Activated gamma-delta T cell treated with Interleukin-2 at 50 U/mL for 16 hours (primary cell): Measurements from ENCODE around the gene TMEM229B.

Source experiments
- DNase-seq: peaks from one replicate; pipeline ENCODE4 v3.0.0-alpha.2; 2020

TMEM229B gene

DNA sequence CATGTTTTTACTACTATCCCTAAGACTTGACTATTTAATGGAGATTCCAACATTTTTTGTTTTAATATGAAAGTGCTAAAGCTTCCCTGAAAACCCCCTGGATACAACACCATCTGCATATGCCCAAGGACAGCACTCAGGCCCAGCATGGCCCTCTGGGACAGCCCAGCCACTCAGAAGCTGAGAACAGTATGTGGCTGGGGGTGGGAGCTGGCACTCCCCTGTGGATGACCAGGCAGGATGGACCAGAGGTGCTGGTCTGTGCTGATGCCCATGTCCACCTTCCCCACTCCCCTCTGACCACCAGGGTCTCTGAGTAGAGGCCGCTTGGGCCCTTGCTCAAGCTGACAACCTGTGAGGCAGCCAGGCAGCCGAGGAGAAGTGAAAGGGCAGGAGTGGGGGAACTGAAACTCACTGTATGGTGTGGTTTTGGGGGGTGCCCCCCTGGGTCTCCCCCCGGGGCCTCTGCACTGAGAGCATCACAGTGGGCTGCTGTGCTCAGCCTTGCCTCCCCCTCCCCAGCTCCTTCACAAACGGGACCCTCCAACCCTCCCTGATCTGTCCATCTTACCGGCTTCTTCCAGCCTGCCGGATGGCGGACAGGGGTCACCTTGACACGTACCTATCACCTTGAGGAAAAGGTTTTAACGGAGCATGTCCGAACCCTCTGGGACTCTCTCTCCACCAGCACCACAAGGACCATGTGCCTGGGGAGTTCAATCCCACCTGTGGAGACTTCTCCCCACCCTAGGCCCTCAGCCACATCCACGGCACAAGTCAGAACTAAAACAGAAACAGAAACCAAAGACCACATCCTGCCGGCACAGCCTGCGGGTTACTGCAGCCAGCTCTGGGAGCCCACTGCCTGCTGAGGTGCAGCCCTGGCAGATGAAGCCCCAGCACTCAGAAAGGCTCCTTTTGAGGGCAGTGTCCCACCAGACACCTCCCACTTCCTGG is at the start of gene TMEM229B:
Gene TMEM229B (minus strand): TSS at position 785 of the 957 bp plus-strand sequence. CDS start 14,798 bp downstream, outside the sequence.
- DNase-seq: peak; percentile 77

DNA sequence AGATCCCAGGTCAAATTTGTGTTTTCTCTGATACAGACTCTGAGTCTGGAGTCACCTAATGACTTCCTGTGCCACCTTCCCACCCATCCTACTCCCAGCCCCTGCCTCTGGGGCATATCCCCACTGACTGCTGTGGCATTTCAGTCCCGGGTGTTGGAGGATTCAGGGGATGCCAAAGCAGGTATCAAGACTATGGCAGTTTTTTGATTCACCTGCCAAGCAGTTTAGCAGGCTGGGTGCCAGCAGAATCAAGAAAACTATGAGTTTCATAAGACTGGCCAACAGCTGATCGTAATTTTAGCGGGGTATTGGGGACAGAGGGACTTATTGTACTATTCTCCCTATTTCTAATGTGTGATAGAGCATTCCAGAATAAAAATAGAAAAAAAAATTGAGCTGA is 49.2 kb upstream of the TMEM229B start:
- no peak for DNase-seq

DNA sequence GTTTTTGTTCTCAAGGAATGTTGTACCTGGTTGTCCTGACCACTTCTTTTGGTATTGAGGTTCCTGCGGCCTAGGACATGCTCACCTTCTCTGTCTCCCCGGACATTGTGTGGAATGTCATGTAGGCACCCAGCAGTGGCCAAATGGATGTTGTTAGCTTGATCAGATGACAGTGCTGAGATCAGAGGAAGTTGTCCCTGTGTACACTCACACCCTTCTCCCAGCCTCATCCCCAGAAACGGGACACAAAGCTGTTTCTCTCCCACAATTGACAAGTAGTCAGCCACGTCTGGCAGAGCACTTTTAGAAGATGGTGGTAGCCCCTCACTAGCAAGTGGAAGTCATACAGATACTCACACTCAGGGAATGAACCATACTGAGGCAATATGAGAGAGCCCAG is 47.6 kb upstream of the TMEM229B start:
- no peak for DNase-seq

DNA sequence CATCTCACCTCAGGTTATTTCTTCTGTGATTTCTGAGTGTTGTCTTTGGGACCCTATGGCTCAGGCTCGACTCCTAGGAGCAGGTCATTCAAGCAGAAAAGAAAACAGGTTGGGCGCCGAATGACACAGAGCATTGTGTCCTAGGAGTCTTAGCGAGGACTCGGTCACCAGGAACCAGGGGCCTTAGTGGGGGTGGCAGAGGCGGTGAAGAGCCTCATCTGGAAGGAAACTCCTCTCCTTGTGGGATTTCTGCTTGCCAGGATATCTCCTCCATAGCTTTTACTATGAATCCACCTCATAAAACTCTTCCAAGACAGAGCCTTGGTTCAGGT is 45.2 kb upstream of the TMEM229B start:
- no peak for DNase-seq

DNA sequence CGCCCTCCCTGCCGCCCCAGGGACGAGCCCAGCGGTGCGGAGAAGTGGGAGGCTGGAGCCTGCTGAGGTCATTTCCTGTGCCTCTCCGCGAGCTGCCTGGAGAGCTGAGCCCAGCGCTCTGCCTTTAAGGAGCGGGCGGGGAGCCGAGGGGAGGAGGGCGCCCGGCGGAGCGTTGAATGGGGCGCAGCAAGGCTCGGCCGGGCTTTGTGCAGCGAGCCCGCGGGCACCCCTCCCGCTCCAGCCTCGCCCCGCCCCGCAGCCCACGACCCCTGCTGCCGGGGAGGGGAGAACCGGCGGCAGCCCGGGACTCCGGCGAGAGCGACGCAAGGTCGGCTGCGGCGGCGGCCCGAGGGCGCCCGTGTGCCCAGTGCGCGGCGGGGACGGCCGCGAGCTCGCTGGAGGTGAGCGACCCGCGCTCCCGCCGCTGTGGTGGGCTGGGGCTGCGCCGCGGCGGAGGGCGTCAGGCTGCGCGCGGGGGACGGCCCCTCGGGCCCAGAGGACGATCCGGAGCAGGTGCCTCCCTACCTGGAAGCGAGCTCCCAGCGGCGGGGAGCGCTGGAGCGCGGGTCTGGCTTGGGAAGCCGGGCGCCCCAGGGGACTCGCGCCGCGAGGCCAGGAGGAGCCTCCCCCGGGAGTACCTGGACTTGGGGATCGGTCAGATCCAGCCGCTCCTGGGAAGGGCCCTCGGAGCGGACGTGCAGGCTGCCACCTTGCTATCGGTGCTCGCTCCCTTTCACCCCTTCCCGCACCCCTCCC is 44.7 kb upstream of the TMEM229B start, which contains the start of gene PLEKHH1:
Gene PLEKHH1 (plus strand): TSS at position 293 of the 756 bp plus-strand sequence. CDS start 8,578 bp downstream, outside the sequence.
- DNase-seq: peak; percentile 28

DNA sequence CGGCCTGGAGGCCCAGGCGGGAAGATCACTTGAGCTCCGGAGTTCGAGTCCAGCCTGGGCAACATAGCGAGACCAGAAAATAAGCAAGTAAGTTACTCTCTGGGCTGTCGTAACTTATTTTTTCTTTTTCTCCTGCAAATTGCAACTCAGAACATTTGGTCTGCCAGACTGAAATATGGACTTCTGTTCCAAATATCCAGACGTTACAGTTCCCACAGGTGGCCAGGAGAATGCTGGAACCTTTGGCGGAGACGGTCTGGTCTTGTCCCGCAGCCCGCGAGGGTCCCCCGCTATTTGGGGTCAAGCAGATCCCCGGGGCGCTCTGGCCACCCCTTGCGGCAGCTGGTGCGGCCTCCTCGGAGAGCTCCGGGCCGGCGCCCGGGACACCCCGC is 44.1 kb upstream of the TMEM229B start:
- DNase-seq: no peak

DNA sequence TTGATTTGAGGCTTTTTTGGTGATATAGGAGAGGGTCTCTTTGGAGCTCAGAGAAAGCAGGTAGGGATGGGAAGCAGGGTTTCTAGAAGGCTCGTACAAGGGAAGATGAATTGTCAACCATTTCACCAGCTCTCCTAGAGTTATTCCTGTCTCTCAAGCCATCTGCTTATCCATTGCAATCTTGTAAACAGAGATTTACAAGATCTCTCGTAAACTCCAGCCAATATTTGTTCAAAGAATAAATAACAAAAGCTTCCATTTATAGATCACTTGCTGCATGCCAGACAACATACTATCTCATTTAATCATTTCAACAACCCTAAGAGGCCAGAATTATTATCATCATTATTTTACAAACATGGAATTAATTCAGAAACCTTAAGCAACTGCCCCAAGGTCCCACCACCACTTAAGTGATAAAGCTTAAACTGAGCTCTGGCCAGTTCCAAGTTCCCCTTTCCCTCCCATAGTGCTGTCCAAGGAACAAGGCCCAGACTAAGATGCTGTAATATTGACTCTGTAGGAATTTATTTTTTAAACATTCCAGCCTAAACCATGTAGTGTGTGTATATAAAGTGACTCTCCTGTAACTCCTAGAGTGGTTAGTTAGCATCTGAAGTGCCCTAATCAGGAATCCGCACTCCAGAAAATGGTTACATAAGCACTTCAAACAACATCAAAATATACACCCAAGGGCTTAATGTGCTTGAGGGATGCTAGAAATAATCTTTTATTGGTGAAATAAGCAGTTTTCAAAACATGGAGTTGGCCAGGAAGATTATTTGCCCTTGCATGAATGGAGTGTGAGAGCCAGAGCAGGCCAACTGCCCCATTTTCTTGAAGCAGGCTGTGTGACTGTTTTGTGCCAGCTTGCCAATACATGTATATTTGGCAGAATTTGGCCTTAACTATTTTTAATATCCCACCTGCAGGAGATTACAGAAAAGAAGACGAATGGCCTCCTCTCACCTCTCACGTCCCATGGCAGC is 41.7 kb upstream of the TMEM229B start:
- DNase-seq: no peak

DNA sequence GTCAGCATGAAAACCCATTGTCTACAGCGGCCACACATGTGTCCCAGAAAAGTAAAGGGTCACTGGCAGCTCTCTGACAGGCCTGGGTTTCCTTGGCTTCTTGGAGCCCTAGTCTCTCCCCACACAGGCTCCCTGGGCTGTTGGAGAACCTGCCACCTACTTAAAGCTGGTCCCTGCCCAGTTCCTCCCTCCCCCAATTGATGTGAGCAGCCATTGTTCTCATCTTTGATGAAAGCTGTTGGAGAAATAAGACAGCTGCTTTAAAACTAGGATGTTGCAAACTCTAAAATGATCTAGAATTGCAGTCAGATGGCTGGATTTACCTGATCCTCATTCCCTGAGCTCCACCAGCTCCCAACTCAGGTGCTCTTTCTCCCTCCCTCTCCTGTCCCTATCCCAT is 39.8 kb upstream of the TMEM229B start:
- DNase-seq: no peak

DNA sequence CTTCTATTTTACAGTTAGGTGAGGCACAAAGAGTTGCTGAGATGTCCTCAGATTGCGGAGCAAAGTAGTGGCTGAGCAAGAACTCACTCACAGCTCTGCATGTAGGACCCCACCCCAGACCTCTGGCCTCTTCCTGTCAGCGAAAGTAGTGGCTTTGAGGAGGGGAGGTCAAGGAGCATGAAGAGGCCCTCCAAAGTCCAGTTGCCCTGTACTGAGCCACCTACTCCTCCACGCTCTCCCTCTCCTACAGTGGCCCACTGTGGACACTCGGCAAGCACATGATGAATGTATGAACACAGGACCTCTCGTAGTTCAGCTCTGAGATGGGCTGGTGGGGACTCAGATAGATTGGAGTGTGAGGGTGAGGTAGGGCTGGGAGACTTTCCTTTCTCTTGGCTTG is 39.2 kb upstream of the TMEM229B start:
- DNase-seq: no peak

DNA sequence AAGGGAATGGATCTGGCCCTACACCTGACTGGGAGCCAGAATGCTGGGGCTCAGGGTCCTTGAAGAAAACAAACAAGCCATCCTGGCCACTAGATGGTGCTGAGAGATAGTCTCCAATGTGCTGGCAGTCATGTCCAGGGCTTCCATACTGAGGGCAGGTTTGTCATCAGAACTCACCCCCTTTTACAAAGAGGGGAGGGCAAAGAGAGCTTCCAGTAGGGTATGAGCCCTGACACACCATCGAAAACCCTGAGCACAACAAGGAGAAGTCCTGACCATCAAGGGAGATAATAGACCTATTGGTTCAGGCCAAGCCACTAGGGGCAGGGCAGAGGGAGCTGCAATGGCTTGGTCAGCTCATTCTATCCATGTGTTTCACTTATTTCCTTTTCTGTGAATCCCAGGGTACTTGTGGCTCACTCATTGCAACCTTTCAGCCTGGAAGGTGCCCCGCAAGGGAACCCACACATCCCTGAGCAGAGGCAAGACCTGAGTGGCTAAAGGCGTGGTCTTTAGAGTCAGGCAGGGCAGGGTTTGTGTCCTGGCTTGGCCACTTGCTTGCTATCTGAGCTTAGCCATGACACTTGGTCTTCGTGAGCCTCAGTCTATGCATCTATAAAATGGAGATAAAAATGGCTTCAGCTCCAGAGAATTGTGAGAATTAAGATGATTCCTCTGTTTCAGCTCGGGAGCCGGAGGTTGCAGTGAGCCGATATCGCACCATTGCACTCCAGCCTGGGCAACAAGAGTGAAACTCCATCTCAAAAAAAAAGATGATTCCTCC is 38.3 kb upstream of the TMEM229B start:
- DNase-seq: peak; percentile 38

DNA sequence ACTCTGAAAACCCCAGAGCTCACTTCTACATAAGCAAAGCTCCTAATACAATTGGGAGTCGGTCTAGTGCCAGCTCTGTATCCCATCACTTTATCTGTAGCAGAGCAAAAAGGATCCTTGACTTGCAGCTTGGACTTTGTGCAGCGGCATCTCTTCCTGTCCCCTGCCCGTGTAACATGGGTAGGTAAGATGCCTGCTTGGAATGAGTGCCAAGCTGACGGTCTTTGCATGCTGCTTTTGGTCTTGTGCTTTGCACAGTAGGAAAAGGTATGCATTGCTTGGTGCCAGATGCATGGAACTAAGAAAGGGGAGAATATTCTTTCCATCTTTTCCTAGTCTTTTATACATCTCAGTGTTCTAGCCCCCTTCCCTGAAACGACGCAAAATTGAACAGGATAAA is 37.7 kb upstream of the TMEM229B start:
- no peak for DNase-seq

DNA sequence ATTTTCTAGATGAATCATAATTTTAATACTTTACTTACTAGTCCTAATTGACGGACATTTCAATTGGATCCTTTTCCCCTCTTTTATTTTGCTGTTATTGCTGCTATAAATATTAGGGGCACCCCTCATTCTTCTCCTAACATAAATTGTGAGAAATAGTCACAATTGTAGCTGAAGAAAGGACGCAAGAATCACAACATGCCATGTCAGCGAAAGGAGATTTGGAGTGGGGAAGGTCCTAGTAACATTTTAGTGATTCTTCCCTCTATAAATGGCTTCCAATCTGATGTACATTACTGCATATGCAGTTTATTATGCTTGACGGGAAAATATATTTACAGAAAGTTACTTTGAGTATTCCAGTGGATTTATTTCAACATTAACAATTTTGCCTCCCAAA is 36.9 kb upstream of the TMEM229B start:
- no peak for DNase-seq

DNA sequence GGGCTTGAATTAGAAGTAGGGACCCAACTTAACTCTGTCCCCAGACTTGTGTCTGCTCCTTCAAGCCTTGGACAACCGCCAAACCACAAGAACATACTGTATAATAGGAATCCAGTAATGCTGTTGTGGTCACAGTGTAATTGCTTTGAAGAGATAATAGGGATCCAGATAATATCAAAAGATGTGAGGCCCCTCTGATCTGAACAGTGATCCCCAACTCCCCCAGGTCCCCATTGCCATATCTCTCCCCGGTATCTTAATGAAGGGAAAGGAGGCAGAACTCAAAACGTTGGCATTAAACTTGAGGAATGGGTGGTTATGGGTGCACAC is 36.1 kb upstream of the TMEM229B start:
- DNase-seq: no peak

DNA sequence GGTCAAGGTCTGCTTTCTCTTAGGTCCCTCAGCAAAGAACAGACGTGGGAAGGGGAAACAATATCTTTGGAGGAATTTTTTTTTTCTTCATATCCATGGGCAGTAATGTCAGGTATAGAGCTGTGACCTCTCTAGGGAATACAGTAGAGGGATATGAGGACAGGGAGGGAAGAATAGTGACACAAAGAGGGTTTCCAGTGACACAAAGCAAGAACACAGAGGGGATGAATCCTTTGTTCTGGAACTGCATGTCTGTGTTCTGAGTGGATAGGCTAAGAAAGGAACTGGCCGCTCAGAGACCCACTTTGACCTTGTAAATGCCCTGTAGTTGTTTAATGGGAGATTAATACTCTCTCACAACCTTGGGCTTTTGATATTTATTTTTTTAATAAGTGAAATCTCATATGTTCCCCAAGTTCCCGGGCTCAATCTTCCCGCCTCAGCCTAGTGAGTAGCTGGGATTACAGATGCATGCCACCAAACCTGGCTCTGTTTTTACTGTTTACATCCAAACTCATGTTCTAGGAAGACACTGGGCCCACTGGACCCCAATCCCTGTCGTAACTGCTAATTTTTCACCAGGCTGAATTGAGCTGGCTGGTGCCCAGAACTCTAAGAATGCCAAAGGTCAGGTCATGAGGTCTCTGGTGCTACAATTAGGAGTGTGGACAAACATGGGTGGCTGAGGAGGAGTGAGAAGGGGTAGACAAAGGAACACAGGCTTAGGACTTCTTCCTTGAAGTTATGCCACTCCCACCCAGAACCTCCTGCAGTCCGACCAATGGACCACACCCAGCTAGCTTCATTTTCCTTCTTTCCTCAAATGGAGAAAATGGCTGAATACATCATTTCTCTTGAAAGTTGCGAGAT is 35.5 kb upstream of the TMEM229B start:
- DNase-seq: no peak

DNA sequence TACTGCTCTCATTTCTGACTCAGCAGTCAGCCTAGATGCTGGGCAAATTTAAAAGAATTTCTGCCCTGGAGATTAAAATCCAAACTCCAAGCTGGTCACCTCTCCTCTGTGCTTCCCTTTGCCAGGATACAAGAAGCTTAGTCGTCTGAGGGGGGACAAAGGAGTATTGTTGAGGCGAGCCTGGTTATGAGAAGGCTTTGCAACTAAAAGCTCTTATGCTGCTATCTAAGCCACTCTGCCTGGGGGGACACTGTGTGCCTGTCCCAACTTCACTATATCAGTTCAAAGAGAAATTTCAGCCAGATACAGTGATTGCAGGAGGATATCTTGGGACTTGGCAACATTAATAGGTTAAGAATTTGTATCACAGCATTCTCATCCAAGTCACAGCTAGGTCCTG is 33.7 kb upstream of the TMEM229B start:
- DNase-seq: no peak

DNA sequence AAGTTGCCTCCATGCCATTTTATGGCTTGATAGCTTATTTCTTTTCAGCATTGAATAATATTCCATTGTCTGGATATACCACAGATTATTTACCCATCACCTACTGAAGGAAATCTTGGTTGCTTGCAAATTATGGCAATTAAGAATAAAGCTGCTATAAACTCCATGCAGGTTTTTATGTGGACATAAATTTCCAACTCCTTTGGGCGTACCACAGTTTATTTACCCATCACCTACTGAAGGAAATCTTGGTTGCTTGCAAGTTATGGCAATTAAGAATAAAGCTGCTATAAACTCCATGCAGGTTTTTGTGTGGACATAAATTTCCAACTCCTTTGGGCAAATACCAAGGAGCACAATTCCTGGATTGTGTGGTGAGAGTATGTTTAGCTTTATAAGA is 32.0 kb upstream of the TMEM229B start:
- DNase-seq: no peak

DNA sequence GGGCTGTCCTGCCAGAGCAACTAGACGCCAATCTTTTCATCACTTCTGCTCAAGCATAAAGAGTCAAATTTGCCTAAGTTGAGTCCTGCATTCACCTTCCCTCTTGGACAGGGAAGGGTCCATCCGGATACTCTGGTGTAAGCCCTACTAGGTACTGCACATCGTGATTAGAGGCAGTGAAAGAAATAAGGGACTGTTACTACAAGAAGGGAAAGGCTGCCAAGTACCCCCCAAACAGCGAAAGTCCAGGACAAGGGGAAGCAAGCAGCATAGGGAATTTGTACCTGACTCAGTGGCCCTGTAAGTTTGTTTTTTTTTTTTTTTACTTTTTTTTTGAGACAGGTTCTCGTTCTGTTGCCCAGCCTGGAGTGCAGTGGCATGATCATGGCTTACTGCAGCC is 30.9 kb upstream of the TMEM229B start:
- no peak for DNase-seq

DNA sequence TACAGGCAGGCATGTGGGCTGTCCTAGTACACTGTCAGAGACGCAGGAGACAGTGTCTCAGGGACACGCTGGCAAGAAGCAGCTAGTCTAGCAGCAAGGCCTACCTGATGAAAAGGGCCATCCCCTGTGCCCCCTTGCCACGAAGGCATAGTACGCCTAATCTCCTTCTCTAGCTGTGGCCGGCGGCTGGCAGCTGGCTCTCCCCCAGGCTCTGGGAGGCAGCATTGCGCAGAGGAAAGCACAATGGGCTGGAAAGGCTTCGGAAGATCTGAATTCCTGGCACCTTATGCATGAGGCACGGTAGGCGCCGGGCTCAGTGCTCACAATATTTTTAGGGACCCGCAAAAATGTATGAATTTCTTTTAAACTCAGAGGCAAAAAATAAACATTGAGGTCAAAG is 28.6 kb upstream of the TMEM229B start:
- no peak for DNase-seq

DNA sequence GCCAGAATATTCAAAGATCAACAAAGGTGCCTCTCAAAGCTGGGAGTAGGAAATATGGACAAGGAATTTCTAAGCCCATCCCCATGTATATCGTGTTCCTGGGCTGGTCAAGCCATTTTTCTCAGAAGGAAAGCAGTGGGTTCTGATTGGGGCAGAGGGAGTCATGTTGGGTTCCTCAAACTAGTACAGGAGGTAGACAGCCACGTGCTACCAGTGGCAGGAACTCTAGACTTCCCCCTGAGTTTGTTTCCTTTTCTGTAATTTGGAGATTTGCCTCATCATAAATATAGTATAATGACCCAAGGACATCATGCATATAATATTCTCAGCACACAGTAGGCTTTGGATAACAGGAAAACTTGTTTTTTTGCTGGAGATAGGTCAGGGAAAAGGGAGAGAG is 28.2 kb upstream of the TMEM229B start:
- no peak for DNase-seq

DNA sequence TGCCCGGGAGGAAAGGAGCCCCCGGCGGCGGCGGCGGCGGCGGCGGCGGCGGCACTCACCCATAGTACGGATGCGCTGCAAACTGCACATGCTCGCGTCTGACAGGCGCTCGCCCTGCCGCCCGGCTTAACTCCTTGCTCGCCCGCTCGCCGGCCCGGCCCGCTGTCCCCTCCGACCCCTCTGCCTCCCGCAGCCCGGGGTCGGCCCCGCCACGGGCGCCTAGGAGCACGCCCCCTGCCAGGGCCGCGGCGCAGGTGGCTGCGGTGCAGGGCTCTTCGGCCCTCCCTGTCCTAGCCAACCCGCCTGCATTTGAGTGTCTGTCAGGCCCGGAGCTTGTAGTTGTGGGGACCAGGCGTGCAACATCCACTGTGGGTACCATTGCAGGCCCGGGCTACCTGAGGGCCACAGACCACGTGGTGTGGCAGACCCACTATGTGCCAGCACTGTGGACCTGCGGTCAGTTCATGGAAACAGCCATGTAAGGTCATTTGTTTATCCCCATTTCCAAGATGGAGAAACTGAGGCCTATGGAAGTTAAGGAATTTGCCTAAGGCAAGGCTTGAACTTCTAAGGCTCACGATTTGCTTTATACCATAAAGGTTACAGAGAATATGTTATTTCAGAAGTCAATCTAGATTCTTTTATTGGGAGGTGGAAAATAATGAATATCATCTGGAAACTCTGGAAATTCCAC is 27.0 kb upstream of the TMEM229B start:
- DNase-seq: peak; percentile 30
